MM.1S (cell line): Measurements from ENCODE around the gene PIK3CG.

Experiments used
- DNase-seq: peaks from one replicate; pipeline ENCODE4 v3.0.0-alpha.2; 2015
- H2AFZ ChIP-seq: fragments of 300-600 bp; sonication (generic); 2 replicates; pipeline ENCODE4 v1.6.0; 2016; ENCODE audit warnings: antibody characterized with exemption, low read length
- H3F3A ChIP-seq: fragments of 300-600 bp; sonication (generic); 2 replicates; pipeline ENCODE4 v1.6.1; 2016; ENCODE audit warnings: mild to moderate bottlenecking, antibody characterized with exemption, low read length, moderate library complexity, mixed read lengths; ENCODE audit not compliant: insufficient read depth
- H3K27ac ChIP-seq: fragments of 300-600 bp; sonication (generic); 2 replicates; pipeline ENCODE4 v1.5.1; 2016; ENCODE audit warnings: mild to moderate bottlenecking, low read length
- H3K27me3 ChIP-seq: fragments of 300-600 bp; sonication (generic); replicated peaks from 2 replicates; pipeline ENCODE4 v1.6.0; 2016; ENCODE audit warnings: low read length; ENCODE audit not compliant: insufficient read depth
- H3K36me3 ChIP-seq: fragments of 300-600 bp; sonication (generic); replicated peaks from 2 replicates; pipeline ENCODE4 v1.6.1; 2016; ENCODE audit warnings: mild to moderate bottlenecking, low read length, mixed read lengths; ENCODE audit not compliant: insufficient read depth
- H3K4me1 ChIP-seq: fragments of 300-600 bp; sonication (generic); 2 replicates; pipeline ENCODE4 v1.6.1; 2016; ENCODE audit warnings: low read length, mixed read lengths
- H3K4me2 ChIP-seq: fragments of 300-600 bp; sonication (generic); 2 replicates; pipeline ENCODE4 v1.6.0; 2016; ENCODE audit warnings: low read depth, low read length
- H3K4me3 ChIP-seq: fragments of 300-600 bp; sonication (generic); 2 replicates; pipeline ENCODE4 v1.5.1; 2016; ENCODE audit warnings: low read length, mixed read lengths
- H3K79me2 ChIP-seq: fragments of 300-600 bp; sonication (generic); 2 replicates; pipeline ENCODE4 v1.6.1; 2016; ENCODE audit warnings: mixed run types, low read length, mixed read lengths
- H3K9ac ChIP-seq: fragments of 300-600 bp; sonication (generic); 2 replicates; pipeline ENCODE4 v1.6.1; 2016; ENCODE audit warnings: low read length, mixed read lengths
- H3K9me2 ChIP-seq: fragments of 300-600 bp; sonication (generic); replicated peaks from 2 replicates; pipeline ENCODE4 v1.6.1; 2016; ENCODE audit warnings: mild to moderate bottlenecking, low read length, mixed read lengths; ENCODE audit not compliant: insufficient read depth
- H3K9me3 ChIP-seq: fragments of 300-600 bp; sonication (generic); replicated peaks from 2 replicates; pipeline ENCODE4 v1.6.1; 2016; ENCODE audit warnings: mild to moderate bottlenecking, low read length, mixed read lengths; ENCODE audit not compliant: insufficient read depth
- H4K20me1 ChIP-seq: fragments of 300-600 bp; sonication (generic); 2 replicates; pipeline ENCODE4 v1.6.1; 2016; ENCODE audit warnings: mild to moderate bottlenecking, low read length, moderate library complexity, mixed read lengths; ENCODE audit not compliant: insufficient read depth
- EZH2 ChIP-seq: fragments of 300-600 bp; sonication (generic); optimal IDR thresholded peaks from 2 replicates; pipeline ENCODE3; 2017; ENCODE audit warnings: low read depth, mild to moderate bottlenecking, antibody characterized with exemption, low read length, mixed read lengths
- EZH2phosphoT487 ChIP-seq: fragments of 300-600 bp; sonication (generic); IDR thresholded peaks from 2 replicates; pipeline ENCODE4 v1.6.1; 2018; ENCODE audit warnings: antibody characterized with exemption, low read length
- TF ChIP-seq, protein P1 (sequence below): fragments of 300-600 bp; sonication (generic); IDR thresholded peaks from 2 replicates; pipeline ENCODE4 v1.5.1; 2016; ENCODE audit warnings: antibody characterized with exemption, low read length, mixed read lengths

The PIK3CG gene

DNA sequence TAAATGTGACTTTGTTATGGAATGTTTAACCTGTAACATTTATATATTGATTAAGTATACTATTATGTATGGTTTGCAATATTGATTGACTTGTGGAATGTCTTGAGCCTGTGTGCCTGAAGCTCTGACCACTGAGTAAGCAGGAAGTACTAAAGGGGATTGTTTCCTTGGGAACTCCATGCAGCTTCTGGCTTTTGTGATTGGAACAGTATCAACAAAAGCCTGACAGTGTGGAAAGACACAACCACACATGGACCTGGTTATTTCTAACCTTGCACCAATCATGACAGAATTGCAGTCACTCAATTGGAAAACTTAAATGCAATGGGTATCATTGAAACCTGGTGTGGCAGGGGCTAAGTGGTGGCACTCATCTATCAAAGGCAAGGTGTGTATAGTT lies 45.5 kb upstream of the PIK3CG start:
- no peaks in the 10 kb centered on the region for H3K4me1 ChIP-seq
- no peaks in the 10 kb centered on the region for H3K9me3 ChIP-seq
- H3K4me3 ChIP-seq, result no peak overlapping the region
- H3K36me3 ChIP-seq, result no peaks in the 10 kb centered on the region
- H3K27me3 ChIP-seq, result no peaks in the 10 kb centered on the region
- TF ChIP-seq EZH2 (no peak), EZH2phosphoT487 (no peak)
- TF ChIP-seq, protein P1, sequence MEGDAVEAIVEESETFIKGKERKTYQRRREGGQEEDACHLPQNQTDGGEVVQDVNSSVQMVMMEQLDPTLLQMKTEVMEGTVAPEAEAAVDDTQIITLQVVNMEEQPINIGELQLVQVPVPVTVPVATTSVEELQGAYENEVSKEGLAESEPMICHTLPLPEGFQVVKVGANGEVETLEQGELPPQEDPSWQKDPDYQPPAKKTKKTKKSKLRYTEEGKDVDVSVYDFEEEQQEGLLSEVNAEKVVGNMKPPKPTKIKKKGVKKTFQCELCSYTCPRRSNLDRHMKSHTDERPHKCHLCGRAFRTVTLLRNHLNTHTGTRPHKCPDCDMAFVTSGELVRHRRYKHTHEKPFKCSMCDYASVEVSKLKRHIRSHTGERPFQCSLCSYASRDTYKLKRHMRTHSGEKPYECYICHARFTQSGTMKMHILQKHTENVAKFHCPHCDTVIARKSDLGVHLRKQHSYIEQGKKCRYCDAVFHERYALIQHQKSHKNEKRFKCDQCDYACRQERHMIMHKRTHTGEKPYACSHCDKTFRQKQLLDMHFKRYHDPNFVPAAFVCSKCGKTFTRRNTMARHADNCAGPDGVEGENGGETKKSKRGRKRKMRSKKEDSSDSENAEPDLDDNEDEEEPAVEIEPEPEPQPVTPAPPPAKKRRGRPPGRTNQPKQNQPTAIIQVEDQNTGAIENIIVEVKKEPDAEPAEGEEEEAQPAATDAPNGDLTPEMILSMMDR, result no peak
- H4K20me1 ChIP-seq, result no peaks in the 10 kb centered on the region
- H3K27ac ChIP-seq, result no peak overlapping the region
- H3K4me2 ChIP-seq, result no peak overlapping the region
- H3F3A ChIP-seq, result no peaks in the 10 kb centered on the region
- DNase-seq, result no peak
- no peaks in the 10 kb centered on the region for H3K79me2 ChIP-seq
- H3K9me2 ChIP-seq, result no peaks in the 10 kb centered on the region
- H3K9ac ChIP-seq, result no peak overlapping the region
- H2AFZ ChIP-seq, result no peak overlapping the region

DNA sequence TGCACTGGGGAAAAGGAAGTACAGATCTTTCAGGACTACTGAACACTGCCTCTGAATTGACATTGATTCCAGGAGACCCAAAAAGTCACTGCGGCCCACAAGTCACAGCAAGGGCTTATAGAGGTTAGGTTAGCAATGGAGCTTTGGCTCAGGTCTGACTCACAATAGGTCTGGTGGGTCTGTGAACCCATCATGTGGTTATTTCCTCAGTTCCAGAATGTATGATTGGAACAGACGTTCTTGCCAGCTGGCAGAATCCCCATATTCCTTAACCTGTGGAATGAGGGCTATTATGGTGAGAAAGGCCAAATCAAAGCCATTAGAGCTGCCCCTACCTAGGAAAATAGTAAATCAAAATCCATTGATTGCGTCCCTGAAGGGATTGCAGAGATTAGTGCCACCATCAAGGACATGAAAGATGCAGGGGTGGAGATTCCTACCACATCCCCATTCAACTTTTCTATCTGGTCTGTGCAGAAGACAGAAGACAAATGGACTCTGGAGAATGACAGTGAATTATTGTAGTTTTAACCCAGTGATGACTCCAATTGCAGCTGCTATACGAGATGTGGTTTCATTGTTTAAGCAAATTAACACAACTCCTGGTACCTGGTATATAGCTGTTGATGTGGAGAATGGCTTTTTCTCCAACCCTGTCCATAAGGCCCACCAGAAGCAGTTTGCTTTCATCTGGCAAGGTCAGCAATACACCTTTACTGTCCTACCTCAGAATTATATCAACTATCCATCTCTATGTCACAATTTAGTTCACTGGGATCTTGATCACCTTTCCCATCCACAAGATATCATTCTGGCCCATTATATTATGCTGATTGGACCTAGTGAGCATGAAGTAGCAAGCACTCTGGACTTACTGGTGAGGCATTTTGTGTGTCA lies 44.5 kb upstream of the PIK3CG start:
- Histone ChIP-seq H3K79me2 (no peaks in the 10 kb centered on the region), H4K20me1 (no peaks in the 10 kb centered on the region), H3F3A (no peaks in the 10 kb centered on the region), H3K36me3 (no peaks in the 10 kb centered on the region), H2AFZ (no peak overlapping the region), H3K9me2 (no peaks in the 10 kb centered on the region), H3K4me2 (no peak overlapping the region), H3K27me3 (no peaks in the 10 kb centered on the region), H3K27ac (no peak overlapping the region), H3K4me1 (no peaks in the 10 kb centered on the region), H3K4me3 (no peak overlapping the region), H3K9me3 (no peaks in the 10 kb centered on the region), H3K9ac (no peak overlapping the region)
- TF ChIP-seq, protein P1, result no peak
- no peak for DNase-seq

DNA sequence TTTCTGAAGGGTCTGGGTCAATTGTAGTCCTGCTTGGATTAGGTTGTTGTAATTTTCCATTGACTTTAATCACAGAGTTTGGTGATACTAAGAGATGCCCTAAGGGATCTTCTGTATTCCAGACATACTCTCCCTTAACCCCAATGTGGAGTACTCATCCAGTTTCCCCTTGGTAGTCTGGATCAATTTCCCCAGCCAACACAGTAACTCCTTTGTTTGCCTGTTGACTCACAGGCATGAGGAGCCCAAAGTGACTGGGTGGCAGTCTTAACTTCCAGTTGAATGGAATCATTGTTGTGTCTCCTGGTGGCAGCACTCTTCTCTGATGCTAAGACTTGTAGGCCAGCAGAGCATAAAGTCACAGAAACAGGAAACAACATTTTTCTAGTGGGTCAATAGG lies 41.5 kb upstream of the PIK3CG start:
- H4K20me1 ChIP-seq, result no peaks in the 10 kb centered on the region
- H3K79me2 ChIP-seq, result no peaks in the 10 kb centered on the region
- no peak for DNase-seq

More for the DNA sequence above, 41.5 kb upstream of the PIK3CG start:
- Histone ChIP-seq H3K27me3 (no peaks in the 10 kb centered on the region), H3K27ac (no peak overlapping the region), H3K4me3 (no peak overlapping the region), H3F3A (no peaks in the 10 kb centered on the region), H3K9ac (no peak overlapping the region), H3K9me3 (no peaks in the 10 kb centered on the region), H3K4me2 (no peak overlapping the region), H3K36me3 (no peaks in the 10 kb centered on the region), H2AFZ (no peak overlapping the region), H3K4me1 (0 out of 2 replicates have a peak, but pooled peaks cover 5% of the 10 kb centered on the region), H3K9me2 (no peaks in the 10 kb centered on the region)
- TF ChIP-seq EZH2 (no peak), EZH2phosphoT487 (no peak)
- TF ChIP-seq, protein P1, result no peak
